Effector memory CD4-positive, alpha-beta T cell (primary cell): ENCODE results near the gene GNG13.

Source experiments
- DNase-seq, 3 donors: peaks; one replicate each; pipeline ENCODE4 v3.0.0-alpha.2; 2020
- H3K27ac ChIP-seq: 2 replicates; pipeline ENCODE4 v1.7.0; 2013; ENCODE audit warnings: mild to moderate bottlenecking, low read length, moderate library complexity; ENCODE audit not compliant: insufficient read depth, poor library complexity, severe bottlenecking
- H3K27me3 ChIP-seq: replicated peaks from 2 replicates; pipeline ENCODE4 v1.7.0; 2013; ENCODE audit warnings: mild to moderate bottlenecking, low read length; ENCODE audit not compliant: insufficient read depth, control insufficient read depth, poor library complexity, severe bottlenecking
- H3K36me3 ChIP-seq: 2 replicates; pipeline ENCODE4 v1.7.0; 2013; ENCODE audit warnings: mild to moderate bottlenecking, low read length, moderate library complexity; ENCODE audit not compliant: control insufficient read depth, insufficient read depth
- H3K4me1 ChIP-seq: 2 replicates; pipeline ENCODE4 v1.7.0; 2013; ENCODE audit warnings: low read length, mild to moderate bottlenecking; ENCODE audit not compliant: control insufficient read depth, insufficient read depth, poor library complexity, severe bottlenecking
- H3K4me3 ChIP-seq: 2 replicates; pipeline ENCODE4 v1.7.0; 2013; ENCODE audit warnings: low read length, low read depth, mild to moderate bottlenecking; ENCODE audit not compliant: insufficient read depth, poor library complexity, severe bottlenecking
- H3K9me3 ChIP-seq: 2 replicates; pipeline ENCODE4 v1.7.0; 2013; ENCODE audit warnings: mild to moderate bottlenecking, low read length, moderate library complexity; ENCODE audit not compliant: control insufficient read depth

GNG13 gene

DNA sequence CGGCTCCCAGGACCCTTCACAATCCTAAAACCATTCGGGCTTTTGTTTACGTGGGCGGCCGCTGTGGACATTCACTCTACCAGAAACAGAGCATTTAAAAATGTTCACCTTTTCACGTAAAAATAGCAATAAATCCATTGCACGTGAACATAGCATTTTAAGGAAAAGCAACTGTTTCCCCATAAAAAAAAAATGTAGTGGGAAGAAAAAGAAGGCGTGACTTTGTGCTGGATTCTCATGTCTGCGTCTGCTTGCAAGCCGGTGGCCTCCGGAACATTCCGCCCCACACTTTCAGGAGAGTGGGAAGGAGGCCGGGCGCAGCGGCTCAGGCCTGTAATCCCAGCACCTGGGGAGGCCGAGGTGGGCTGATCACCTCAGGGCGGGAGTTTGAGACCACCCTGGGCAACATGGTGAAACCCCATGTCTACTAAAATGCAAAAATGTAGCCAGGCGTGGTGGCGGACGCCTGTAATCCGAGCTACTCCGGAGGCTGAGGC, 13.4 kb upstream of the GNG13 start:
- Histone ChIP-seq H3K4me3 (no peak overlapping the region), H3K4me1 (no peaks in the 10 kb centered on the region), H3K27me3 (peaks cover 8% of the 10 kb centered on the region), H3K27ac (no peak overlapping the region), H3K36me3 (no peaks in the 10 kb centered on the region), H3K9me3 (no peaks in the 10 kb centered on the region)
- DNase-seq: no peak

- peaks cover 8% of the 10 kb centered on the region for H3K27me3 ChIP-seq
- H3K36me3 ChIP-seq: no peaks in the 10 kb centered on the region
- no peak overlapping the region for H3K4me3 ChIP-seq
- DNase-seq: peak in 1 of 3 donors; percentile 16
- peaks cover 2% of the 10 kb centered on the region for H3K4me1 ChIP-seq
- no peaks in the 10 kb centered on the region for H3K9me3 ChIP-seq
- no peak overlapping the region for H3K27ac ChIP-seq
Observed at GRCh38 chr16:813204-813915, 12.8 kb upstream of the GNG13 start.

DNA sequence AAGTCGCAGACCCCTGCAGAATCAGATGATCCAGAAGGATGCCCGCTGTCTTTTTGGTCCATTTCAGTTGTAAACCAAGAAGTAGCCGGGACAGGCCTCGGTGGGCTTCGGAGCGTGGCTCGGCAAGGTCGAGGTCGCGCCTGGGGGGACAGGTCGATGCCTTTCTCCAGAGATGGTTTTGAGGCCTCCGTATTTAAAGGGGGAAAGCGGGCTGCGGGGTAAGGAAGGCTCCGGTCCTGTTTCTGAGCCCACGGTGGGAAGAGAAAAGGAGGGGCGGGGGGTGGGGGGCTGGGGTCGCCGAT, 7.5 kb upstream of the GNG13 start:
- Histone ChIP-seq H3K4me1 (peaks cover 11% of the 10 kb centered on the region), H3K9me3 (no peaks in the 10 kb centered on the region), H3K27me3 (peaks cover 7% of the 10 kb centered on the region), H3K4me3 (peak overlapping the region; percentile 85), H3K27ac (peak overlapping the region; percentile 82), H3K36me3 (no peaks in the 10 kb centered on the region)
- no peak for DNase-seq

DNA sequence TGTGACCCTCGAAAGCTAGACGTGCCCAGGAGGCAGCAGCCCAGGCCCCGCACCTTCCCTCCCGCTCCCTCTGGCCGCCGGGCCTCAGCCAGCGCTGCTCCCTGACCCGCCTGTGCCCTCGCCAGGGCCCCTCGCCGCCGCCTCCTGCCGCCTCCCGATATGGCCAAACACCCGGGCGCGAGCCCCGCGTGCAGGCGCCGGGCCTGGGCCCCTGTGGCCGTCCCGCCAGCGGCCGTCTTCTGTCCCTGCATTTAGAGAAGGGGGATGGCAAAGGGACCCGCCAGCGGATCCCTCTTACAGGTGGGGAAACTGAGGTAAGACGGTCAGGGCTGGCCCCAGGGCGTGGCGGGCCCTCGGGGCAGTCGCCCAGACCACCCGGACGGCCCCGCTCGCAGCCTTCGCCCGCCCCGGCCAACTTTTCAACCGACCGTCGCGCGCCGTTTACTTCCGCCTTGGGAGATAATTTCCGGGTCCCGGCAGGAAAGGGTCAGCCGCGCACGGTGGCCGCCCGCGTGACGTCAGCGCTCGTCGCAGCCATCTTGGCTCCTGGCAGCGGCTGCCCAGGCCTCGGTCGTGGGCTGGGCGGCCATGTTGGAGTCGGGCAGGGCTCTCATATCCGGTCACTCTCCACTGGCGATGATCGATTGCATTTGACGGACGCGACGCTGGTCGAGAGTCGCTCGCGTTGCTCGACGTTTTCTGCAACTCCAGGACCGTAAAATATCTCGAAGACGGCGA, 7.0 kb upstream of the GNG13 start:
- H3K4me3 ChIP-seq: peak overlapping the region; percentile 85
- peak; percentile 60 to 83 (median 69) for DNase-seq
- peaks cover 11% of the 10 kb centered on the region for H3K4me1 ChIP-seq
- H3K36me3 ChIP-seq: no peaks in the 10 kb centered on the region
- H3K9me3 ChIP-seq: no peaks in the 10 kb centered on the region
- peaks cover 5% of the 10 kb centered on the region for H3K27me3 ChIP-seq
- H3K27ac ChIP-seq: peak overlapping the region; percentile 82

GRCh38 chr16:805474-805873, 4.9 kb upstream of the GNG13 start:
- Histone ChIP-seq H3K9me3 (no peaks in the 10 kb centered on the region), H3K36me3 (no peaks in the 10 kb centered on the region), H3K4me1 (peaks cover 14% of the 10 kb centered on the region), H3K27ac (no peak overlapping the region), H3K27me3 (peaks cover 21% of the 10 kb centered on the region), H3K4me3 (no peak overlapping the region)
- no peak for DNase-seq

- Histone ChIP-seq H3K36me3 (no peaks in the 10 kb centered on the region), H3K9me3 (no peaks in the 10 kb centered on the region), H3K4me3 (no peak overlapping the region), H3K27ac (no peak overlapping the region), H3K27me3 (peaks cover 25% of the 10 kb centered on the region), H3K4me1 (peaks cover 16% of the 10 kb centered on the region)
- no peak for DNase-seq
Observed at GRCh38 chr16:804193-805048, 3.9 kb upstream of the GNG13 start.

DNA sequence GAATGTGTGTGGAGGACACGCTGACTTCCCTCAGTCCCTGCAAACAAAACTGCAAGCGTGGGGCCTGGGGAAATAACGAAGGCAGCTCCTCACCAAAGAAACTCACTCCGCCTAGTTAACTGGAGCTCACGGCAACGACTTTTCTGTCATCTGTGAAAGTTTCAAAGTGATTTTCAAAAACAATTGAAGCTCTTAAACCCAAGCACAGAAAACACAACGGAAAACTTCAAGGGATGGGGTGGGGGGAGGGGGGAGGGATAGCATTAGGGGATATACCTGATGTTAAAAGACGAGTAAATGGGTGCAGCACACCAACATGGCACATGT, 3.2 kb upstream of the GNG13 start:
- Histone ChIP-seq H3K9me3 (no peaks in the 10 kb centered on the region), H3K27ac (no peak overlapping the region), H3K27me3 (peaks cover 25% of the 10 kb centered on the region), H3K4me3 (no peak overlapping the region), H3K36me3 (no peaks in the 10 kb centered on the region), H3K4me1 (peaks cover 16% of the 10 kb centered on the region)
- DNase-seq: no peak

DNA sequence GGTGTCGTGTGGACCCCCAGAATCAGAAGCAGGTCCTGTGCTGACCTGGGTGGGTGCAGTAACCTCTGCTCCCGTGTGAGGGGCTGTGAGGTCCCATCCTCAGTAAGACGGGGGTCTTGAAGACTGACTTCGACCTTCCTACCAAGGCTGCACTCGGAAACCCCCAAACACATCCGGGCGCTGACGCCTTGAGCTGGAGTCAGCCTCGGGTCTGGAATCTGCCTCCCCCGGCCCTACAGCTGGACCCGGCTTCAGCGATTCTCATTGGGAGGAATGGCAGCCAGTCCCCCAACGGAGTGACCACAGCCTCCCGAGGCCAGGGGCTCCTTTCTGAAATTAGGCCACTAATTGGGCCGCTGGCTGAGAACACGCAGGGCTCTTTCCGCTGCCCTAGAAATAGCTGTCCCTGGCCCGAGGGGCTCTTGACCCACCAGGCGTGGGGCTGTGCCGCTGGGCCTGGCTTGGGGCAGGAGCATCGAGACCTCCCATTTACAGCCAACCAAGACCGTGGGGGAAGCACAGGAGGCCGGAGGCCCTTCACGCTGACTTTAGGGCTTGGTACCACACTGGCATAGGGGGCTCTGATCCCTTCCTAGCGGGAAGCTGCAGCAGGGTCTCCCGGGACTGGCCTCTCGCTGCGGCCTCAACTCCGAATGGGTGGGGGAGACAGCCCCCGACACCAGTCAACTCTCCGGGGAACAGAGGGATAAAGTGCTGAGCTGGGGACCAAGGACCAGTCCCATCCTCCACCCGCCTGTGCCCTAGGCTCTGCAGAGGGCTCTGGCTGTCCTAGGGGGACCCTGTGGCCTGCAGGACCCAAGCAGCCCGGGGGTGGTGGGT, 2.6 kb upstream of the GNG13 start:
- Histone ChIP-seq H3K36me3 (no peaks in the 10 kb centered on the region), H3K4me3 (no peak overlapping the region), H3K27me3 (peaks cover 25% of the 10 kb centered on the region), H3K4me1 (peaks cover 12% of the 10 kb centered on the region), H3K9me3 (no peaks in the 10 kb centered on the region), H3K27ac (no peak overlapping the region)
- DNase-seq: no peak

DNA sequence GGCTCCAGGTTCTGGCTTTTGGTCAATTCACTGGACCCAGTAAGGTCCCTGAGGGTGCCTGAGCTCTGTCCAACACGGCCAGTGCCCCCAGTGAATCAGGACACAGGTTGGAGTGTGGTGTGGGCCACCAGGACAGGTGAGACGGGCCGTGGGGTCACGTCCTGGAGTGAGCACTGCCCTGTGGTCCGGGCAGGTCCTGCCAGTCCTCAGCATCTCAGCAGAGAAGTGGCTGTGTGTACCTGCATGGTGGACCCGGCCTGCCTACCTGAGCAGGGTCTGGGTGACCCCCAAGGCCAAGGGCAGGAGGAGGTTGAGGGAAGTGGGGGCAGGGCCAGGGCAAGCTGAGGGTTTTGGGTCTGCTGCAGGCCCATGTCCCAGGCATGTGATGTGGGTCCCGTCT, 1.9 kb upstream of the GNG13 start:
- Histone ChIP-seq H3K36me3 (no peaks in the 10 kb centered on the region), H3K9me3 (no peaks in the 10 kb centered on the region), H3K27me3 (peaks cover 25% of the 10 kb centered on the region), H3K27ac (no peak overlapping the region), H3K4me3 (no peak overlapping the region), H3K4me1 (peaks cover 9% of the 10 kb centered on the region)
- DNase-seq: no peak
